ENCODE data around the gene HSPA12B.

- no peak for TF ChIP-seq CTCF (IDR thresholded peaks at IDR 0.05)
- TF ChIP-seq PBX3 (IDR thresholded peaks at IDR 0.05), result no peak
- no peak for TF ChIP-seq EZH2phosphoT487 (IDR thresholded peaks at IDR 0.05; ENCODE audit: borderline replicate concordance, low read depth)
- no peak for TF ChIP-seq SIN3A (IDR thresholded peaks at IDR 0.05; ENCODE audit: borderline replicate concordance, low read depth, low read length)
- no peak for TF ChIP-seq RFX5 (IDR thresholded peaks at IDR 0.05; ENCODE audit: low read length)
- TF ChIP-seq GABPA (IDR thresholded peaks at IDR 0.05; ENCODE audit: low read depth), result no peak
- no peak for TF ChIP-seq RAD21 (IDR thresholded peaks at IDR 0.05; ENCODE audit: low read length)
- TF ChIP-seq REST (IDR thresholded peaks at IDR 0.05; ENCODE audit: low read depth, low read length), result no peak
These were observed 1.4 kb upstream of the HSPA12B start for GRCh38 chr20:3730803-3731672.
